Right atrium auricular region (tissue), 2 donors: ENCODE results near the gene KLC3. TPM values are rescaled to one million over a fixed set of nuclear protein-coding genes. Genes with fewer than 3 reads are reported as not detected.

Experiments used
- DNase-seq: peaks from one replicate; pipeline ENCODE4 v3.0.0-alpha.2; 2019; ENCODE audit warnings: low spot score
- H3K27ac ChIP-seq, 2 donors: fragments of 200-600 bp; sonication (generic); 1 replicate in 1 of 2; 2 replicates in 1 of 2; pipeline ENCODE4 v1.5.1; 2016 to 2019
- H3K27me3 ChIP-seq, 2 donors: fragments of 200-600 bp; sonication (generic); one replicate each; pipeline versions ENCODE4 v1.5.1 to v1.6.0; 2017 to 2019
- H3K36me3 ChIP-seq: fragments of 200-600 bp; sonication (generic); one replicate; pipeline ENCODE4 v1.5.1; 2016
- H3K4me1 ChIP-seq, 2 donors: fragments of 200-600 bp; sonication (generic); one replicate each; pipeline versions ENCODE4 v1.5.1 to v1.6.0; 2017 to 2019
- H3K4me3 ChIP-seq, 2 donors: fragments of 200-600 bp; sonication (generic); 1 replicate in 1 of 2; 2 replicates in 1 of 2; pipeline ENCODE4 v1.5.1; 2017 to 2019; ENCODE audit warnings: mild to moderate bottlenecking in 1 of 2, moderate library complexity in 1 of 2
- H3K9me3 ChIP-seq, 2 donors: fragments of 200-600 bp; sonication (generic); one replicate each; pipeline ENCODE4 v1.5.1; 2019
- total RNA-seq, 2 donors: library from RNA; depleted of rRNA; stranded (reverse); fragments of >200 nt; gene quantifications; one replicate each; pipeline ENCODE4 v1.1.0, GENCODE V29; 2016
- TF ChIP-seq, protein P1 (sequence below), 2 donors: fragments of 200-600 bp; sonication (generic); IDR thresholded peaks; one replicate each; pipeline ENCODE4 v1.5.1; 2019; ENCODE audit warnings: antibody characterized with exemption in 2 of 2

KLC3 gene
- total RNA-seq, 2 donors from 2014 or later = 0.75 TPM; not detected in 1

- no peak for DNase-seq
- Histone ChIP-seq H3K4me3 (no peak overlapping the region), H3K4me1 (peaks cover 0 to 12% of the 10 kb centered on the region in 2 donors)
Measured at GRCh38 chr19:45368737-45369340, 28.3 kb downstream of the KLC3 start.

DNA sequence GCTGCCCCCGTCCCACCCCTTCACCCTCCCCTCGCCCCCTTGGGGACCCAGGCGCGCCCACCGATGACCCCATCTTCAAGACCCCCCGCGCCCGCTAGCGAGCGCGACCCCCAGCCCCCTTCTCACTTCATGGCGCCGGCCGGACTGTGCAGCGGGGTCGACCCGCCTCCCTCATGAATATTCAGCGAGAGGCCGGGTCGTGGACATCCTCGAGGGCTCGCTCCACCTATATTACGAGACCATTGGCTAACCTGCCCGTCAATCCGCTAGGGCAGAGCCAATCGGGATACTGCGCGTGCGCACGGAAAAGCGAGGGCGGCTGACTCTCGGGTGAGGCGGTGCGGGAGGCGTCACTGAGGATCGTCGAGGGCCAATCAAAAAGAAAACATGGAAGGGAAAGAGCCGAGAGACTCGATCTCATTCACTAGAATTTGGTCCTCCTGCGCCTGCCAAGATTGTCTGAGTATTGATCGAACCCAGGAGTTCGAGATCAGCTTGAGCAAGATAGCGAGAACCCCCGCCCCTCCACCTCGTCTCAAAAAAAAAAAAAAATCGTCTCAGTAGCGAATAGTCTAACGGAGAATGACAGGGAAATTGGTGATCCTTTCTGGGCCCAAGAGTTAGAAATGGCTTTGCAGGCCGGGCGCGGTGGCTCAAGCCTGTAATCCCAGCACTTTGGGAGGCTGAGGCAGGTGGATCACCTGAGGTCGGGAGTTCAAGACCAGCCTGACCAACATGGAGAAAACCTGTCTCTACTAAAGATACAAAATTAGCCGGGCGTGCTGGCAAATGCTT, 30.1 kb downstream of the KLC3 start, which contains the start of gene ERCC2:
ERCC2 (minus strand) TSS at position 164 of the 795 bp plus-strand sequence; CDS start at position 131, 33 bp downstream.
- DNase-seq = peak; percentile 99
- H3K27ac ChIP-seq = peak within 1 kb of the TSS; percentile 72 to 81

More at GRCh38 chr19:45368737-45369340, 28.3 kb downstream of the KLC3 start:
- H3K27ac ChIP-seq = no peak overlapping the region
- H3K27me3 ChIP-seq = no peaks in the 10 kb centered on the region
- peaks cover 7% of the 10 kb centered on the region for H3K36me3 ChIP-seq
- no peaks in the 10 kb centered on the region for H3K9me3 ChIP-seq
- TF ChIP-seq, protein P1, sequence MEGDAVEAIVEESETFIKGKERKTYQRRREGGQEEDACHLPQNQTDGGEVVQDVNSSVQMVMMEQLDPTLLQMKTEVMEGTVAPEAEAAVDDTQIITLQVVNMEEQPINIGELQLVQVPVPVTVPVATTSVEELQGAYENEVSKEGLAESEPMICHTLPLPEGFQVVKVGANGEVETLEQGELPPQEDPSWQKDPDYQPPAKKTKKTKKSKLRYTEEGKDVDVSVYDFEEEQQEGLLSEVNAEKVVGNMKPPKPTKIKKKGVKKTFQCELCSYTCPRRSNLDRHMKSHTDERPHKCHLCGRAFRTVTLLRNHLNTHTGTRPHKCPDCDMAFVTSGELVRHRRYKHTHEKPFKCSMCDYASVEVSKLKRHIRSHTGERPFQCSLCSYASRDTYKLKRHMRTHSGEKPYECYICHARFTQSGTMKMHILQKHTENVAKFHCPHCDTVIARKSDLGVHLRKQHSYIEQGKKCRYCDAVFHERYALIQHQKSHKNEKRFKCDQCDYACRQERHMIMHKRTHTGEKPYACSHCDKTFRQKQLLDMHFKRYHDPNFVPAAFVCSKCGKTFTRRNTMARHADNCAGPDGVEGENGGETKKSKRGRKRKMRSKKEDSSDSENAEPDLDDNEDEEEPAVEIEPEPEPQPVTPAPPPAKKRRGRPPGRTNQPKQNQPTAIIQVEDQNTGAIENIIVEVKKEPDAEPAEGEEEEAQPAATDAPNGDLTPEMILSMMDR (IDR thresholded peaks at IDR 0.05) = no peak

DNA sequence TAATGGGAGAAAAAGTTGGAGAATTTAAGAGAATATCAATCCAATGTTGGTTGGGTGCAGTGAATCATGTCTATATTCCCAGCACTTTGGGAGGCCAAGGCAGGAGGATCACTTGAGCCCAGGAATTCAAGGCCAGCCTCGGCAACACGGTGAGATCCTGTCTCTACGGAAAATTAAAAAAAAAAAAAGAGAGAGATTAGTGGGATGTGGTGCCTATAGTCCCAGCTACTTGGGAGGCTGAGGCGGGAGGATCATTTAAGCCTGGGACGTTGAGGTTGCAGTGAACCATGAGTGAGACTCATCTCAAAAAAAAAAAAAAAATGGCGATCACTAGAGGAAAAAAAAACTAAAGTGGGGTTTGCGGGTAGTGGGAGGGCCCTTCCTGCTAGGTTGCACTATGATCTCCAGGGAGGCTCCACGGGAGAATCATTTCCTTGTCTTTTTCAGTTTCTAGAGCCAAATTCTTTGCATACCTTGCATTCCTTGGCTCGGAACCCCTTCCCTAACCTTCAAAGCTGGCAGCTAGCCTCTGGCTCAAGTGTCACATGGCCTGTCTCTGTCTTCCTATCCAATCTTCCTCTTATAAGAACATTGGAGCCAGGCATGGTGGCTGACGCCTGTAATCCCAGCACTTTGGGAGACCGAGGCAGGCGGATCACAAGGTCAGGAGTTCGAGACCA, 35.6 kb downstream of the KLC3 start:
- TF ChIP-seq, protein P1 (IDR thresholded peaks at IDR 0.05) = no peak
- DNase-seq = peak; percentile 72
- Histone ChIP-seq H3K27ac (peak overlapping the region; percentile 35 to 61), H3K4me1 (peaks cover 0 to 11% of the 10 kb centered on the region in 2 donors), H3K36me3 (peaks cover 1% of the 10 kb centered on the region), H3K9me3 (no peaks in the 10 kb centered on the region), H3K4me3 (no peak overlapping the region), H3K27me3 (no peaks in the 10 kb centered on the region)

More for the DNA sequence above, 30.1 kb downstream of the KLC3 start, which contains the start of gene ERCC2:
- peak within 1 kb of the TSS; percentile 96 for H3K4me3 ChIP-seq
- TF ChIP-seq, protein P1 (IDR thresholded peaks at IDR 0.05) = no peak
- H3K4me1 ChIP-seq = peaks cover 0 to 12% of the 10 kb centered on the region in 2 donors
- no peaks in the 10 kb centered on the region for H3K36me3 ChIP-seq
- no peaks in the 10 kb centered on the region for H3K9me3 ChIP-seq
- no peaks in the 10 kb centered on the region for H3K27me3 ChIP-seq

- peaks cover 5% of the 10 kb centered on the region for H3K36me3 ChIP-seq
- TF ChIP-seq, protein P1 (IDR thresholded peaks at IDR 0.05) = no peak
- no peak for DNase-seq
Measured at GRCh38 chr19:45380107-45380506, 39.6 kb downstream of the KLC3 start.

GRCh38 chr19:45382426-45382825, 41.9 kb downstream of the KLC3 start:
- Histone ChIP-seq H3K4me1 (peaks cover 0 to 13% of the 10 kb centered on the region in 2 donors), H3K27me3 (no peaks in the 10 kb centered on the region), H3K9me3 (no peaks in the 10 kb centered on the region), H3K4me3 (no peak overlapping the region), H3K36me3 (peaks cover 5% of the 10 kb centered on the region), H3K27ac (no peak overlapping the region)
- DNase-seq = no peak
- TF ChIP-seq, protein P1 (IDR thresholded peaks at IDR 0.05) = no peak

More at GRCh38 chr19:45380107-45380506, 39.6 kb downstream of the KLC3 start:
- Histone ChIP-seq H3K27ac (no peak overlapping the region), H3K4me1 (peaks cover 0 to 13% of the 10 kb centered on the region in 2 donors), H3K4me3 (no peak overlapping the region), H3K9me3 (no peaks in the 10 kb centered on the region), H3K27me3 (no peaks in the 10 kb centered on the region)
